ENCODE measurements around the gene LYPD6B. TPM values are rescaled to one million over a fixed set of nuclear protein-coding genes. Genes with fewer than 3 reads are reported as not detected.

The LYPD6B gene
- total RNA-seq, 1 donor from 2014 or later = not detected

- no peak overlapping the region for H3K27ac ChIP-seq (replicated peaks)
- TF ChIP-seq CTCF (IDR thresholded peaks at IDR 0.05; ENCODE audit: borderline replicate concordance) = no peak
- intact Hi-C loops (cut with micrococcal nuclease) = no loop called here
- H3K36me3 ChIP-seq = no peaks in the 10 kb centered on the region
- no peaks in the 10 kb centered on the region for H3K27me3 ChIP-seq (ENCODE audit: low read depth)
- DNase-seq = no peak
- no peaks in the 10 kb centered on the region for H3K9me3 ChIP-seq (replicated peaks)
- peaks cover 5% of the 10 kb centered on the region for H3K4me1 ChIP-seq
- H3K4me3 ChIP-seq = no peak overlapping the region
Measured at GRCh38 chr2:149068225-149068995, 29.9 kb downstream of the LYPD6B start.

- no peak overlapping the region for H3K27ac ChIP-seq (replicated peaks)
- H3K36me3 ChIP-seq = no peaks in the 10 kb centered on the region
- TF ChIP-seq CTCF (IDR thresholded peaks at IDR 0.05; ENCODE audit: borderline replicate concordance) = no peak
- H3K4me3 ChIP-seq = no peak overlapping the region
- H3K27me3 ChIP-seq (ENCODE audit: low read depth) = no peaks in the 10 kb centered on the region
- no peaks in the 10 kb centered on the region for H3K9me3 ChIP-seq (replicated peaks)
- no peak for DNase-seq
- H3K4me1 ChIP-seq = peaks cover 5% of the 10 kb centered on the region
- intact Hi-C loops (cut with micrococcal nuclease) = no loop called here
Measured at GRCh38 chr2:149068996-149069888, 30.7 kb downstream of the LYPD6B start.

- no peaks in the 10 kb centered on the region for H3K27me3 ChIP-seq (ENCODE audit: low read depth)
- no peak overlapping the region for H3K27ac ChIP-seq (replicated peaks)
- no peak overlapping the region for H3K4me3 ChIP-seq
- TF ChIP-seq CTCF (IDR thresholded peaks at IDR 0.05; ENCODE audit: borderline replicate concordance) = no peak
- DNase-seq = no peak
- no peaks in the 10 kb centered on the region for H3K36me3 ChIP-seq
- peaks cover 5% of the 10 kb centered on the region for H3K4me1 ChIP-seq
- H3K9me3 ChIP-seq (replicated peaks) = no peaks in the 10 kb centered on the region
- intact Hi-C loops (cut with micrococcal nuclease) = no loop called here
Measured at GRCh38 chr2:149070681-149071320, 32.3 kb downstream of the LYPD6B start.

GRCh38 chr2:149075105-149075504, 36.6 kb downstream of the LYPD6B start:
- Histone ChIP-seq H3K36me3 (no peaks in the 10 kb centered on the region), H3K4me3 (no peak overlapping the region), H3K9me3 (replicated peaks) (no peaks in the 10 kb centered on the region), H3K4me1 (no peaks in the 10 kb centered on the region), H3K27me3 (ENCODE audit: low read depth) (no peaks in the 10 kb centered on the region), H3K27ac (replicated peaks) (no peak overlapping the region)
- DNase-seq = no peak
- intact Hi-C loops (cut with micrococcal nuclease) = no loop called here
- TF ChIP-seq CTCF (IDR thresholded peaks at IDR 0.05; ENCODE audit: borderline replicate concordance) = no peak

- H3K4me1 ChIP-seq = no peaks in the 10 kb centered on the region
- no peaks in the 10 kb centered on the region for H3K36me3 ChIP-seq
- DNase-seq = no peak
- TF ChIP-seq CTCF (IDR thresholded peaks at IDR 0.05; ENCODE audit: borderline replicate concordance) = no peak
- intact Hi-C loops (cut with micrococcal nuclease) = no loop called here
- no peaks in the 10 kb centered on the region for H3K27me3 ChIP-seq (ENCODE audit: low read depth)
- H3K9me3 ChIP-seq (replicated peaks) = no peaks in the 10 kb centered on the region
- no peak overlapping the region for H3K27ac ChIP-seq (replicated peaks)
- H3K4me3 ChIP-seq = no peak overlapping the region
Measured at GRCh38 chr2:149075853-149076252, 37.4 kb downstream of the LYPD6B start.

Measured in left ventricle myocardium inferior (tissue), 1 donor.